GM21576 (cell line): ENCODE measurements around the gene GLCCI1.

Experiments used
- ATAC-seq: cut with Tn5 transposase; IDR thresholded peaks from one replicate; pipeline ENCODE4 v1.9.1; 2021; ENCODE audit warnings: mild to moderate bottlenecking, moderate library complexity; ENCODE audit not compliant: unreplicated experiment

GLCCI1 gene

GRCh38 chr7:7959979-7960670, 8.5 kb upstream of the GLCCI1 start:
- peak; percentile 91 for ATAC-seq

- ATAC-seq = no peak
Measured at GRCh38 chr7:7962851-7963250, 5.7 kb upstream of the GLCCI1 start.

- no peak for ATAC-seq
Measured at GRCh38 chr7:7964250-7964649, 4.3 kb upstream of the GLCCI1 start.

GRCh38 chr7:7964691-7965090, 3.9 kb upstream of the GLCCI1 start:
- ATAC-seq = no peak

- no peak for ATAC-seq
Measured at GRCh38 chr7:7965301-7965700, 3.3 kb upstream of the GLCCI1 start.

- no peak for ATAC-seq
Measured at GRCh38 chr7:7966141-7966734, 2.4 kb upstream of the GLCCI1 start.

- no peak for ATAC-seq
Measured at GRCh38 chr7:7967886-7968543, 581 bp upstream of the GLCCI1 start.

- ATAC-seq = no peak
Measured at GRCh38 chr7:7969306-7970236, 975 bp downstream of the GLCCI1 start.

GRCh38 chr7:7970237-7970530, 1.6 kb downstream of the GLCCI1 start:
- ATAC-seq = no peak

GRCh38 chr7:7970531-7971307, 2.1 kb downstream of the GLCCI1 start:
- no peak for ATAC-seq

- ATAC-seq = no peak
Measured at GRCh38 chr7:7971308-7972040, 2.9 kb downstream of the GLCCI1 start.

- no peak for ATAC-seq
Measured at GRCh38 chr7:7972128-7972527, 3.5 kb downstream of the GLCCI1 start.

GRCh38 chr7:7972922-7973594, 4.5 kb downstream of the GLCCI1 start:
- ATAC-seq = no peak

GRCh38 chr7:7976677-7977076, 8.1 kb downstream of the GLCCI1 start:
- no peak for ATAC-seq

GRCh38 chr7:7977774-7978173, 9.2 kb downstream of the GLCCI1 start:
- no peak for ATAC-seq

- ATAC-seq = no peak
Measured at GRCh38 chr7:7978860-7979259, 10.3 kb downstream of the GLCCI1 start.

GRCh38 chr7:7979558-7979957, 11.0 kb downstream of the GLCCI1 start:
- ATAC-seq = no peak

GRCh38 chr7:7980134-7980533, 11.5 kb downstream of the GLCCI1 start:
- ATAC-seq = no peak

- ATAC-seq = no peak
Measured at GRCh38 chr7:7982904-7983303, 14.3 kb downstream of the GLCCI1 start.
